MM.1S (cell line): Measurements from ENCODE around the gene ZFP14.

Experiments used
- CTCF ChIP-seq: fragments of 300-600 bp; sonication (generic); IDR thresholded peaks from 2 replicates; pipeline ENCODE4 v1.5.1; 2016; ENCODE audit warnings: antibody characterized with exemption, low read length, mixed read lengths
- EZH2 ChIP-seq: fragments of 300-600 bp; sonication (generic); optimal IDR thresholded peaks from 2 replicates; pipeline ENCODE3; 2017; ENCODE audit warnings: low read depth, mild to moderate bottlenecking, antibody characterized with exemption, low read length, mixed read lengths
- EZH2phosphoT487 ChIP-seq: fragments of 300-600 bp; sonication (generic); IDR thresholded peaks from 2 replicates; pipeline ENCODE4 v1.6.1; 2018; ENCODE audit warnings: antibody characterized with exemption, low read length

- no peak for TF ChIP-seq CTCF
- no peak for TF ChIP-seq EZH2phosphoT487
- no peak for TF ChIP-seq EZH2
Measured at GRCh38 chr19:36409841-36410240, 30.8 kb upstream of the ZFP14 start.
